ENCODE data around the gene LDLRAP1. TPM values are rescaled to one million over a fixed set of nuclear protein-coding genes. Genes with fewer than 3 reads are reported as not detected.

LDLRAP1 gene
- 8.7 to 10.9 TPM (median 9.5 TPM) in 5 replicates for total RNA-seq (2022; extraction: Qiagen RNA extraction; ENCODE audit: low read depth)

GRCh38 chr1:25543425-25544242 lies at the start of gene LDLRAP1:
TSS of gene LDLRAP1 (plus strand) at chr1:25543606. CDS start at chr1:25543699, 93 bp downstream.

GRCh38 chr1:25616095-25616986 lies 72.9 kb downstream of the LDLRAP1 start, which contains the start of gene MAN1C1:
TSS of gene MAN1C1 (plus strand) at chr1:25616791. CDS start at chr1:25617798, 1,007 bp downstream.

Other genes with a start within 250 kb of the LDLRAP1 start
- 67.2 to 89.3 TPM (median 71.7 TPM) in 5 replicates for gene TMEM50A, start 205.3 kb upstream of the LDLRAP1 start, total RNA-seq (2022; extraction: Qiagen RNA extraction; ENCODE audit: low read depth)
- 0.02 to 0.12 TPM in 2 of 5 replicates, not detected in the others for gene RHCE, start 122.8 kb upstream of the LDLRAP1 start, total RNA-seq (2022; extraction: Qiagen RNA extraction; ENCODE audit: low read depth)
- 9.2 to 11.5 TPM (median 9.4 TPM) in 5 replicates for gene MACO1, start 112.7 kb upstream of the LDLRAP1 start, total RNA-seq (2022; extraction: Qiagen RNA extraction; ENCODE audit: low read depth)
- gene MAN1C1, start 73.2 kb downstream of the LDLRAP1 start, total RNA-seq (2022; extraction: Qiagen RNA extraction; ENCODE audit: low read depth), result 0.18 to 0.35 TPM (median 0.19 TPM) in 5 replicates